Skeletal muscle cell (primary cell): Measurements from ENCODE around the gene CACNG1.
A peak's percentile ranks its signal among the peaks of the same experiment; 100 is the strongest.
"Not testable (repeated sequence)": the region's sequence is repeated elsewhere in the genome, so short reads cannot be mapped to it uniquely, and the experiment has no call there.

Source experiments
- DNase-seq: peaks from one replicate; pipeline ENCODE4 v3.0.0-alpha.2; 2010; ENCODE audit warnings: low read depth
- H3K4me3 ChIP-seq: 2 replicates; pipeline ENCODE4 v1.5.1; 2011; ENCODE audit warnings: low read depth, mild to moderate bottlenecking, control low read depth, low read length, moderate library complexity

The CACNG1 gene

GRCh38 chr17:67068999-67069398 is 24.6 kb downstream of the CACNG1 start:
- no peak overlapping the region for H3K4me3 ChIP-seq
- no peak for DNase-seq

DNA sequence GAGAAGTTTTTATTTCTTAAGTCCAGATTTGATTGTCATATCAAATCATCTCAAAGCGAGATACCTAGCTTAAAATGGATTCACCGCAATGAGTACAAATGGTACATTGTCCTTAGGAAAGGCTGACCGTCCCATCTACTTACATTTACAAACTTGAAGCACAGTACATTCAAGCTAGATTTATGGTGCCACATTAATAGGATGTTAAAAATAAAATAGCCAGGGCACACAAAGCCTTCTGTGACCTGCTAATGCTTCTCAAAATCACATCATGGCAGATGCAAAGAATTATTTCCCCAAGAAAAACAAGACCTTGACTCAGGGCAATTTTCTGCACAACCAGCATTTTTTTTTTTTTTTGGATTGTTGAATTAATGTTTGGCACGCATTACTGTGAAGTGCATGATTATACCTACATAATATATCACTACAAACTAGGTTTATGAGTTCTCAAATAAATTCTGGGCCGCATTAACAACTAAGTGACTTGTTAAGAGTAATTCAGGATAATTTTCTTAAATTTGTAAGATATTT is 25.3 kb downstream of the CACNG1 start:
- DNase-seq = no peak
- no peak overlapping the region for H3K4me3 ChIP-seq

DNA sequence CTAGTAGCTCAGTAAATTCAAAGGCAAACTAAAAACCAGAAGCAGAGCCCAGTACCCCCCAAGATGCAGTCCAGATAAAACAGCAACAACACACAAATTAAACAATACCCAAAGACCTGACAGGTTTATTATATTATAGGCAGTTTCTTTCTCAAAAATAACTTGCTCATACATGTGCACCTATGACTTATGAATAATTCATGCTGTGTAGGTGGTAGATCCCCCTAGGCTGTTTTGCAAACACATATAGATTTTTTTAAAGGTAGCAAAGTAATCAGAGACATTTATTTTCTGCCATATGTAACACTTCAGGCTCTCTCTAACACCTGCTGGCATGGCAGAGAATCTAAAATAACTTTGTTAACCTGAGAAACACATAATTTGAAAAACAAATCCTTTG is 27.2 kb downstream of the CACNG1 start:
- H3K4me3 ChIP-seq = no peak overlapping the region
- no peak for DNase-seq

GRCh38 chr17:67072885-67073284 is 28.5 kb downstream of the CACNG1 start:
- no peak for DNase-seq

DNA sequence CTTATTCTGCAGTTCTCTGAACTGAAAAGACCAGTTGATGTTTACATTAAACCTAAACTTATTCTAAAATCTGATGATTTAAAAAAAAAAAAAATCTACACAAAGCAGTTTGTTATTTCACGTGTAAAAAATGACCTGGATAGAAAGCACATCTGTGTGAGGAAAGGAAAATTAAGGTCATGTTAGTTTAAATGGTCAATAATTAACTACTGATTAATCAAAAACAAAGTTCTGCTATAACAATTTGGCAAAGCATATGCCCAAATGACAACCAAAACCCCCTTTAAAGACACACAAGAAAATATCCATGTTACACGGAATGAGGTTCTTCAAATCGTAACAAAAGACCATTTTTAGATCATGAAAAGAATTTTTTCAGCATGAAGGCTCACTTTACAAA is 30.4 kb downstream of the CACNG1 start:
- no peak overlapping the region for H3K4me3 ChIP-seq
- DNase-seq = no peak

More at GRCh38 chr17:67072885-67073284, 28.5 kb downstream of the CACNG1 start:
- no peak overlapping the region for H3K4me3 ChIP-seq

DNA sequence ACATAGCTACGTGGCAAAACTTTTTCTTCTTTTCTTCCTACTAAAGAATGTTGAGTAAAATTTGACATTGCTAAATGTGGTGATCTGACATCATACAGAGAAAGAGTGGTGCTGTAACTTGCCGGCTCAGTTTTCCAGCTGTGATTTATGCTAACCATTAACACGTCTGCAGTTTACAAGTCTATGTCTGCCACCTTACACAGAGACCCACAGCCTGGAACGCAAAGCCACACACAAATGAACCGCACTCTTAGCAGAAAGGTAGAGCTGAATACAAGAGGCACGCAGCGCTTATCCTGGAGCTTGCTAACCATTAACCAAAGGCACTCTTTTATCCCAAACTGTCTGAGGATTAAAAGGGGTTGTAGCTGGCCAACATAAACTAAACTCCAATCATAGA is 31.9 kb downstream of the CACNG1 start:
- DNase-seq = no peak
- no peak overlapping the region for H3K4me3 ChIP-seq

DNA sequence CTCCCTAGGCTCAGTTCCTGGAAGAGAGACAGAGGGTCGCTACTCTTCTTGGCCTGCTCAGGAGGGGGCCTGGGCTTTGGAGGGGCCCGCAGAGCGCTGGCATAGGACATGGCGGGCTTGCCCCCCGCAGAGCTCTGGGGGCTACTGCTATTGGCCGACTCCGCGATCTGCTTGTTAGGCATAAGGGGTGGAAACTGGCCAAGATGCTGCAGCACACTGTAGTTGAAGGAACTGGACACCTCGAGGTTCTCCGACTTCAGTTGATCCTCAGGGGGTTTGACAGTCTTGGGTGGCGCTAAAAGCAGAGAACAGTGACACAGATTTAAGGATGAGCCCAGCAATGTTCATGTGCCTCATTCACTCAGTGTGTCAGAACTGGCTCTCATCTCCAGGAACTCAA is 33.9 kb downstream of the CACNG1 start:
- no peak for DNase-seq

GRCh38 chr17:67079491-67079890 is 35.1 kb downstream of the CACNG1 start:
- H3K4me3 ChIP-seq = no peak overlapping the region
- no peak for DNase-seq

More for the DNA sequence above, 33.9 kb downstream of the CACNG1 start:
- no peak overlapping the region for H3K4me3 ChIP-seq

GRCh38 chr17:67080804-67081203 is 36.5 kb downstream of the CACNG1 start:
- DNase-seq = no peak
- H3K4me3 ChIP-seq = no peak overlapping the region

GRCh38 chr17:67082107-67082506 is 37.8 kb downstream of the CACNG1 start:
- no peak for DNase-seq
- no peak overlapping the region for H3K4me3 ChIP-seq

DNA sequence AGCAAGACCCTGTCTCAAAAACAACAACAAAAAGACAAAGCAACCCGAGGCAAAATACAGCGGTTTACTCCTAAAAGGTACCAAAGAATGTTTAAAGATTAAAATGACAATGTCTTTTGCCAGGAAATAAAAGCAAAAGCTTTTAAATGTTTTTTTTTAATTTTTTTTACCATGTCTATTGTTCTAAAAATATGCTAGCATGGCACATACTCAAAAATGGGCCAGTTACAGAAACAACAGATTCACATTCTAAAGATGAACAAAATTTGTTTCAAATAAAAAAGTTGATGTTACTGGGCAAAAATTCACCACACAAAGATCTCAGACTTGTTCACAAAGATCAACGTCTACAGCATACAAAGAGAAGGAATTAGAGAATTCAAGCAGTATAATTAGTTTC is 41.1 kb downstream of the CACNG1 start:
- no peak overlapping the region for H3K4me3 ChIP-seq
- no peak for DNase-seq

DNA sequence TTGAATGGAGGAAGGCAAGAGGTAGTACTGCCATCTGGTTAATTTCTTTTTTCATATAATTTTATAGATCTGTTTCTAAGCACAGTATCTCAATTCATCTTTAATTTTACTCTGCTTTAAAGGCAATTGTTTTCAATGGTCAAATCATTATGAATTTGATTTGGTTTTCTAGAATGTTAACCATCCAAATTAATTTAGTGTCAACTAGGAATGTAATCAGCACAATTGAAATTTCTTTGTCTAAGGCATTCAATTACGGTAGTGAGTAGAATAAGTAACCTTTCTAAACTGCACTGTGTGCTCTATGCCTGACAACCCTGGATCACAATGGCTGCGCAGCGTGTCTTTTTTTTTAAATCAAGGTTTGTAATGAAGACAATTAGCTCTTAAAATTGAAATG is 44.3 kb downstream of the CACNG1 start:
- no peak for DNase-seq
- H3K4me3 ChIP-seq = no peak overlapping the region

- no peak for DNase-seq
These were observed 46.0 kb downstream of the CACNG1 start for GRCh38 chr17:67090341-67090740.

GRCh38 chr17:67092291-67092690 is 47.9 kb downstream of the CACNG1 start:
- DNase-seq = no peak
- H3K4me3 ChIP-seq = no peak overlapping the region

More at GRCh38 chr17:67090341-67090740, 46.0 kb downstream of the CACNG1 start:
- no peak overlapping the region for H3K4me3 ChIP-seq

DNA sequence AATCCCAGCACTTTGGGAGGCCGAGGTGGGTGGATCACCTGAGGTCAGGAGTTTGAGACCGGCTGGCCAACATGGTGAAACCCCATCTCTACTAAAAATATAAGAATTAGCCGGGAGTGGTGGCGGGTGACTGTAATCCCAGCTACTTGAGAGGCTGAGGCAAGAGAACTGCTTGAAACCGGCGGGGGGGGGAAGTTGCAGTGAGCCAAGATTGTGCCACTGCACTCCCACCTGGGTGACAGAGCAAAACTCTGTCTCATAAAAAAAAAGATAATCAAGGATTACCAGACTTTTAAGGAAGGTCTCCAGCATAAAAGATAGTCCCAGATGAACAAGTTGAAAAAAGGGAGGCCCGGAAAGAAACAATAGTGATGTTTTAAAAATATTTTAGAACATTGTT is 48.4 kb downstream of the CACNG1 start:
- H3K4me3 ChIP-seq, DNase-seq: not testable (repeated sequence)

- DNase-seq = no peak
- H3K4me3 ChIP-seq = no peak overlapping the region
These were observed 49.0 kb downstream of the CACNG1 start for GRCh38 chr17:67093348-67093747.

DNA sequence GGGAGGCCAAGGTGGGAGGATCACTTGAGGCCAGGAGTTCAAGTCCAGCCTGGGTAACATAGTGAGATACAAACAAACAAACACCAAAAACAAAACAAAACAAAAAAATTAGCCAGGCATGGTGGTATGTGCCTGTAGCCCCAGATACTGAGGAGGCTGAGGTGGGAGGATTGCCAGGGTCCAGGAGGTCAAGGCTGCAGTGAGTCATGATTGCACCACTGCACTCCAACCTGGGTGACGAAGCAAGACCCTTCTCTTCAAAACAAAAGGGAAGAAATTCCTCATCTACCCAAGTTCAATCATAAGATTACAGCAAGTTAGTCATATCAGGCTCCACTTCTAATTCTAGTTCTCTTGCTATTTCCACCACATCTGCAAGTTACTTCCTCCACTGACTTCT is 50.9 kb downstream of the CACNG1 start:
- DNase-seq = peak; percentile 57
- H3K4me3 ChIP-seq = not testable (repeated sequence)

DNA sequence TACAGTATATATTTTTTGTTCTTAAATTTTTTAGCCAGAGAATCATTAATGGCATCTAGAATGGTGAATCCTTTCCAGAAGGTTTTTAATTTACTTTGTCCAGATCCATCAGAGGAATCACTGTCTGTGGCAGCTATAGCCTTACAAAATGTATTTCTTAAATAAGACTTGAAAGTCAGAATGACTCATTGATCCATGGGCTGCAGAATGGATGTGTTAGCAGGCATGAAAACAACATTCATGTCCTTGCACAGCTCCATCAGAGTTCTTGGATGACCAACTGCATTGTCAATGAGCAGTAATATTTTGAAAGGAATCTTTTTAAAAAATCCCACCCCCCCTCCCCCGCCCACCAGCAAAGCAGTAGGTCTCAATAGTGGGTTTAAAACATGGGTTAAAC is 51.4 kb downstream of the CACNG1 start:
- peak; percentile 20 for DNase-seq
- no peak overlapping the region for H3K4me3 ChIP-seq

DNA sequence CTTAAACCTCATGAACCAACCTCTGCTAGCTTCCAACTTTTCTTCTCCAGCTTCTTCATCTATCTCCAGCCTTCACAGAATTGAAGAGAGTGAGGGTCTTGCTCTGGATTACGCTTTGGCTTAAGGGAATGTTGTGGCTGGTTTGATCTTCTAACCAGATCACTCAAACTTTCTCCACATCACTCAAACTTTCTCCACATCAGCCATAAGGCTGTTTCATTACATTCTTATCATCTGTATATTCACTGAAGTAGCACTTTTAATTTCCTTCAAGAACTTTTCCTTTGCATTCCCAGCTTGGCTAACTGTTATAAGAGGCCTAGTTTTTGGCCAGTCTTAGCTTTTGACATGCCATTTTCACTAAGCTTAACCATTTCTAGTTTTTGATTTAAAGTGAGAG is 52.3 kb downstream of the CACNG1 start:
- no peak overlapping the region for H3K4me3 ChIP-seq
- DNase-seq = no peak

DNA sequence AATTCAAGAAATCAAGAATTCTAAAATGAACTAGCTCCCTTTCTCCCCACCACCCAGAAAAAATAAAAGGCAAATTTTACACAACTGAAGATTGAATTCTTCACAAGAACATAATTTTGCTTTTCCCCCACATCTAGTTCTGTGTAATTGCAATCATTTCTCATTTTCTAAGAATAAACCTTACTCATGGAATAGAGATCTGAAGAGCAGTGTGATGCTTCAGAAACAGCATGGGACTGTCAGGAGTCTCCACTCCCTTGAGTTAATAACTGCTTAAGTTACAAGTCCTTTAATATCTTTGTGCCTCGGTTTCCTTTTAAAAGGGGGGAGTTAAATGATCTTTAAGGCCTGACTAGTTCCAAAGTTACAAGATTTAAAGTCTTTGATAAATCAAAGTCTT is 53.7 kb downstream of the CACNG1 start:
- DNase-seq = no peak
- no peak overlapping the region for H3K4me3 ChIP-seq

GRCh38 chr17:67104641-67105040 is 60.3 kb downstream of the CACNG1 start:
- H3K4me3 ChIP-seq, DNase-seq: not testable (repeated sequence)

DNA sequence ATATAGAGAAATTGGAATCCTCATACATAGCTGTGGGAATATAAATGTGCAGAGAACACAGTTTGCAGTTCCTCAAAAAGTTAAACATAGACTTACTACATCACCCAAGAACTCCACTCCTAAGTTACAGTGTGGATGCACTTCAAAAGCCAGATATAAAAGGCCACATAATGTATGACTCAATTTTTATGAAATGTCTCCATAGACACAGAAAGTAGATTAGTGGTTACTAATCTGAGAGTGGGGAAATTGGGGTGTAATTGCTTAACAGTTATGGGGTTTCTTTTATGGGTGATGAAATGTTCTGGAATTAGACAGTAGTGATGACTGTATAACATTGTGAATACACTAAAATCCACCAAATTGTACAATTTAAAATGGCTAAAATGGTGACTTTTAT is 60.9 kb downstream of the CACNG1 start:
- DNase-seq = no peak
- no peak overlapping the region for H3K4me3 ChIP-seq
